Activated CD4-positive, CD25-positive, alpha-beta regulatory T cell treated with anti-CD3 and anti-CD28 coated beads, Interleukin-2, amount 50 U/mL, for 24 hours (primary cell): Measurements from ENCODE around the gene PRPF6.

ENCODE experiments used
- ATAC-seq, 2 donors: fragments of 150-1000 bp; cut with Tn5 transposase; one replicate each; pipeline ENCODE4 v1.10.0; 2021; ENCODE audit warnings: mild to moderate bottlenecking in 1 of 2, moderate library complexity in 1 of 2

Gene PRPF6

DNA sequence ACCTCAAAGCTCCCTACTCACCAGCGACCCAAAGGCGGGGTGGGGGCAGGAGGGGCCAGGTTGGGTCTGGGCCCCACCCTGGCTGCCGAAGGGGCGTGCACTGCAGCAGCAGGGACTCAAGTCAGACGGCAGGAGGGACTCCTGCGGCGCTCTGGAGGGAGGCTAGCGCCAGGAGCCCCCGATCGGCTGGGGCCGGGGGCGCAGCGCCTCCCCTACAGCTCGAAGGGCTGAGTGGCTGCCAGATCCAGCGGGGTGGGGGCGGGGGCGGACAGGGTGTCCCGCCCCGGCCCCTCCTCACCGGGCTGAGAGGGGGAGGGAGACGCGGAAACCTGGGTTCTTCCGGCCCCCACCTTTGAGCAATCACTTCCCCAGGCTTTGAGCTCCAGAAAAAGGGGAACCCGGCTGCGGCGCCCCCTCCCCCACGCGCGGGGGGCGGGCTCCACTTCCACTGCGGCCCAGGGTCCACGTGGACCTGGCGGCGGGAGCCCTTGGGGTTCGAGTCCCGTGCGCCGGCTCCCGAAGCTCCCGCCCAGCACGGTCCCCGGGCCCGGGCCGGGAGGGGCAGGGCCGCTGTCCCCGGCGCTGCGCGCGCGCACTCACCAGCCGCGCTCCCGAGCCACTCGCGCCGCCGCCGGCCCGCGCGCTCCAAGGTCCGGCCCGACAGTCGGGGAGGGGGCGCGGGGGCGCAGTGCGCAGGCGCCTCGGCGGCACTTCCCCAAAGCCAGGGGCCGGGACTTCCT lies 98.5 kb downstream of the PRPF6 start, which contains the start of gene RGS19:
TSS of gene RGS19 (minus strand) at position 246 of the 740 bp plus-strand sequence. CDS start 2,632 bp downstream, outside the sequence.
- peak; percentile 21 to 45 for ATAC-seq

DNA sequence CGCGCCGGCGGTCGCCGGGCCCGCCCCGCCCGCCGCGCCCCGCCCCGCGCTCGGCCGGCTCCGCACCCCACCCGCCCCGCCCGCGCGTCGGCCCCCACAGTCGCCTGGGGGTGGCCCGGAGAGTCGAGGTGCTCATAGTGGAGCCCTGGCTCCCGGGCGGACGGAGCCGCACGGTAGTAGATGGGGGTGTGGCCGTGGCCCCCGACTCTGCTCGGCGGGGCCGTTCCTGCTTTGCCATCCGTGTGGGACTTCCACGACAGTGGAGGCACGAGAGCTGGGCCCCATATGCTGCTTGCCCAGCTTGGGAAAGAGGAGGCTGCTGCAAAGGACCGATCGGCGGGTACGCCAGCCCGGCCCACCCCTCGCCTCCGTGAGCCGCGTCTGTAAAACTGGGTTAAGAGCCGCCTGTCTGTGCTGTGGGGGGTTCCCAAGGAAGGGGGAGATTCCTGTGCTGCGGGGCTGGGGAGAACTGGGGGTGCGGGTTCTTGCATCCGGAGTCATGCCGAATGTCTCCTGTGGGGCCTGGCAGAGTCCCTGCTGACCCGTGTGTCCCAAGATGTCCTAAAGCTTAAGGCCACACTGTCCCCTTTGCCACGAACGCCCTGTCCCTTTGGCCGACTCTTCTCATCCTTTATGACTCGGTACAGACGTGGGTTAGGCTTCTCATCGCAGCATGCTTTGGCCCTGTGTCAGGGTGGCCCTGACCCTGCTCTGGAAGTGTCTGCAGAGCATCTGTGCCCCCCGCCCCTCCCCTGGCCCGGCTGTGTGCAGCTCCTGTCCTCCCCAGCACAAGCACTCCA lies 99.3 kb downstream of the PRPF6 start, which contains the start of gene OPRL1:
TSS of gene OPRL1 (plus strand) at position 70 of the 800 bp plus-strand sequence. CDS start 12,639 bp downstream, outside the sequence.
- peak; percentile 42 to 45 for ATAC-seq

DNA sequence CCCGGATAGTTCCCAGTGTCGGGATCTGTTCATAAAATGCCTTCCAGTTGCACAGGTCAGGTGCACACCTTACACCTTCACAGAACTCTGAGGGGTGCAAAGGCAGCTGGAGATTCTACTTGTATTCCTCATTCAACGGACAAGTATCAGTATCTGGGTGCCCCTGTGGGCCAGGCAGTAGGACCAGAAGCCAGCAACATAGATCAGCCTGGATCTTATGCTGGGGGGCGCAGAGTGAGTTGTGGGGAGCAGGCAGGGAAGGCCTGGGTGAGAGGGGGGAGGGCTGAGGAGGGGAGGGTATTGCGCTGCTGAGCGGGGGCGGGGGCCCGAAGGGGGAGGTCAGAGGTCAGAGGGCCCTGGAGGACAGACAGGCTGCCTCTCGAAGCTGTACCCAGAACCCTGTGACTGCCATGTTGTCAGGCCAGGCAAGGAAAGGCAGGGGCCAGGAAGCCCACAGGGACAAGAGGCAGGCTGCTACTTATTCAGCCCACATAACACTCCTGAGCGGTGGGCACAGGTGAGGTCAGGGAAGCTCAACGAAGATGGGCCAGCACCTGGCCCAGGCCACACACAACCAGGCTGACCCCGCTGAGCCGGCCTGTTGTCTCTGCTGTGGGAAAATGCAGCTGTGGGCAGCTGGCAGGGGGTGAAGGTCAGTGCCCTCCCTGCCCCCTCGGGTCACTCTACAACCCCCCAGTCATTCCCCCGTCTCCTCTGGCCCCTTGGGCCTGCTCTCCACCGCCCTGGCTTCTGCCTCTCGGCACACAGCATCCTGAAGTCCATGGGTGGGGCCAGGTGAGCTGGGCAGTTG lies 100.1 kb downstream of the PRPF6 start:
- no peak for ATAC-seq

DNA sequence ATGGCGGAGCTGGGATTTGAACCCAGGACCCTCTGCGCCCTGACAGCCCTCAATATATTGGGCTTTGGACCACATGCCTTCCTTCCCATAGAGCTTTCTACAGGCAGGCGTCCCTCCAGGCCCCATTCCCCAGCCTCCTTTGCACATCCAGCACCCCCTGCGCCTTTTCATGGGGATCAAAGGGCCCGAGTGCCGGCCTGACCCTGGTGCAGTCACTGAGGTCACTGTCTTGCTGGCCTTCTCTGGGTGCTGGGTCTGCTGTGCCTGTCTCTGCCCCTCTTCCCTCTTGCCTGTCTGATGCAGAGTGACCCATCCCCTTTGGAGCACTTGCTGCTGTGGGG lies 100.7 kb downstream of the PRPF6 start:
- no peak for ATAC-seq

DNA sequence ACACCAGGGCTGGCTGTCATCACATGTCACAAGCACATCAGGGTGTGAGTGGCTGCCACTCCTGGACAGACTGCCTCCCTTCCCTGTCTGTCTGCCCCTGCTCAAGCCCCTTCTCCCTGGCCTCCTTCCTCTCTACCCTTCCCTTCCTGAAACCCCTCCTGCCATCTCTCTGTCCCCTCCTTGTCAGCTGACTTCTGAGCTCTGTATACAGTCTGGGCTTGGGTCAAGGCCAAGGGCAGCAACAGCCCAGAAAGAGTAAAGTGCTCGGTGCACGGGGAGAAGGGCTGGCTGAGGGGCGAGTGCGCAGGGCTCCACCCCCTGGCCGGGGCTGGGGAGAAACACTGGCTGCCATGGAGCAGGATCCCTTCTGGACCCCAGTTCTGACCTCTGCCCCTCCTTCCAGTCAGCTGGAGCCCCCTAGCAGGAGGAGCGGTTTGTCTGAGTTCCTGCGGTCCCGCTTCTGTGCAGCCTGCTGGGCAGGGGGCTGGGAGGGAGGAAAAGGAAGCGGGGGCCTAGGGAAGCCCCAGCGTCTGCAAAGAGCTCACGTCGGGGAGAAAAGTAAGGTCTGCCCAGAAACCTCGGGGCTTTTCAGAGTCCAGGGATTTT lies 101.3 kb downstream of the PRPF6 start:
- no peak for ATAC-seq
